Upper lobe of left lung (tissue), 6 donors: ENCODE measurements around the gene RETSAT. TPM values are rescaled to one million over a fixed set of nuclear protein-coding genes. Genes with fewer than 3 reads are reported as not detected.

Source experiments
- ATAC-seq, 2 donors: fragments of 200-7000 bp; cut with Tn5 transposase; one replicate each; pipeline ENCODE4 v1.9.1; 2022; ENCODE audit warnings: mild to moderate bottlenecking in 2 of 2, moderate library complexity in 2 of 2; ENCODE audit not compliant: low FRiP score in 2 of 2
- DNase-seq, 2 donors: peaks; one replicate each; pipeline ENCODE4 v3.0.0-alpha.2; 2019 to 2020
- H3K27ac ChIP-seq, 4 donors: fragments of 200-600 bp; sonication (generic); one replicate each; pipeline ENCODE4 v1.5.1; 2016 to 2019
- H3K27me3 ChIP-seq, 4 donors: fragments of 200-600 bp; sonication (generic); one replicate each; pipeline ENCODE4 v1.5.1; 2017 to 2019
- H3K36me3 ChIP-seq, 4 donors: fragments of 200-600 bp; sonication (generic); one replicate each; pipeline ENCODE4 v1.5.1; 2016 to 2019
- H3K4me1 ChIP-seq, 4 donors: fragments of 200-600 bp; sonication (generic); one replicate each; pipeline ENCODE4 v1.5.1; 2018 to 2019
- H3K4me3 ChIP-seq, 4 donors: fragments of 200-600 bp; sonication (generic); one replicate each; pipeline ENCODE4 v1.5.1; 2017 to 2019; ENCODE audit warnings: mild to moderate bottlenecking in 2 of 4, moderate library complexity in 1 of 4
- H3K9me3 ChIP-seq, 4 donors: fragments of 200-600 bp; sonication (generic); one replicate each; pipeline ENCODE4 v1.5.1; 2018 to 2019
- EP300 ChIP-seq, 4 donors: sonication (generic); formaldehyde crosslinking; IDR thresholded peaks; one replicate each; pipeline ENCODE4 v1.5.1; 2017; ENCODE audit warnings: antibody characterized with exemption in 4 of 4, control low read depth in 2 of 4
- POLR2A ChIP-seq, 4 donors: fragments of 450-650 bp; IDR thresholded peaks; one replicate each; pipeline ENCODE4 v1.5.1; 2016 to 2017; ENCODE audit warnings: antibody characterized with exemption in 4 of 4, mild to moderate bottlenecking in 2 of 4
- POLR2AphosphoS5 ChIP-seq, 2 donors: sonication (generic); formaldehyde crosslinking; IDR thresholded peaks; one replicate each; pipeline ENCODE4 v1.5.1; 2017; ENCODE audit warnings: antibody characterized with exemption in 2 of 2
- WGBS, 2 donors: methylation state at CpG; one replicate each; pipeline ENCODE4 v1.1.5; 2017 to 2018; 5-methylcytosine and 5-hydroxymethylcytosine counted together
- total RNA-seq, 6 donors: library from RNA; depleted of rRNA in 4 of 6; stranded (reverse); fragments of >200 nt in 4 of 6; gene quantifications; one replicate each; pipeline versions ENCODE4 v1.1.0 to v1.2.1, GENCODE V29; 2016 to 2021
- TF ChIP-seq, protein P1 (sequence below), 6 experiments: fragments of 450-650 bp in 4 of 6; fragments of 200-600 bp in 2 of 6; sonication (generic) in 2 of 6; IDR thresholded peaks; one replicate each; pipeline ENCODE4 v1.5.1; 2016 to 2019; ENCODE audit warnings: antibody characterized with exemption in 6 of 6
- donor health status: DM: no; HTN: no; CAD: no; lungs with moderate emphysema.
- donor health status: DM: no; HTN: yes; CAD: no; lungs with severe emphysema.

The RETSAT gene
- total RNA-seq, 6 donors from 2014 or later: 36.7 to 81.5 (median 57.9) TPM

DNA sequence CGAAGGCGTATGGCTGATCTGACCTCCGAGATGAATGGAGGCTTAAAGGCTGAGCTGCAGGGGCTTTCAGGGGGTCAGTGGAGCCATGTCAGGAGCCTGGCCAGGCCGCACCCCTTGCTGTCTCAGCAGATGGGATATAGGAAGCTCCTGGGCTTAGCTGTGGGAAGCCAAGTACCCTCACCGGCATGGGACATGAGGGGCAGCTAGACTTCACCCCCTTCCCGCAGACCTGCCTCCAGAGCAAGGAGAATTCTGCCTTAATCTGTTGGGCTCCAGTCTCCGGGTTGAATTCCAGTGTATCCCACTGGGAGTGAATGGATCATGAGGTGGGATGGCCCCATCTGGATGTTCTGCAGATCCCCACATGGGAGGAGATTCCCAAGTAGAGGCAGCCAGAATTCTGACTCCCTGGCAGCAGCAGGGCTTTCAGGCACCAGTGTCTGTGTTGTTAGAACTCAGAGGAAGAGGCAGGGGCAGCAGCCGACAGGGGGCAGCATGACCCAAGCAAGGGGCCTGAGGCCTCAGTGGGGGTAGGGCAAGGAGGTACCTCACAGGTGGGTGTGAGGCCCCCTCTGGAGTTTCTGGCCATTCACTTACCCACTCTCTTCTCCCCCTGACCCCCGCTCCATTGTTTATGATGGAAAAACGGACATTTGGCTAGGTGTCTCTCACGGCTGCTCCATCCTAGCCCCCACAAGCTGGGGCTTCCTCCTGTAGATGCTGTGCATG is 36.8 kb upstream of the RETSAT start:
- 85 to 86% methylated on average over 3 to 9 of the region's 11 CpGs for WGBS, 2 donors
- Histone ChIP-seq H3K27ac (no peak overlapping the region), H3K9me3 (no peaks in the 10 kb centered on the region), H3K36me3 (peaks cover 7 to 87% (median 64%) of the 10 kb centered on the region in 4 donors), H3K27me3 (no peaks in the 10 kb centered on the region), H3K4me3 (no peak overlapping the region), H3K4me1 (peaks cover 0 to 3% (median under 1%) of the 10 kb centered on the region in 4 donors)
- ATAC-seq: peak; percentile 19 to 68
- DNase-seq: peak; percentile 54 to 77
- TF ChIP-seq, protein P1, sequence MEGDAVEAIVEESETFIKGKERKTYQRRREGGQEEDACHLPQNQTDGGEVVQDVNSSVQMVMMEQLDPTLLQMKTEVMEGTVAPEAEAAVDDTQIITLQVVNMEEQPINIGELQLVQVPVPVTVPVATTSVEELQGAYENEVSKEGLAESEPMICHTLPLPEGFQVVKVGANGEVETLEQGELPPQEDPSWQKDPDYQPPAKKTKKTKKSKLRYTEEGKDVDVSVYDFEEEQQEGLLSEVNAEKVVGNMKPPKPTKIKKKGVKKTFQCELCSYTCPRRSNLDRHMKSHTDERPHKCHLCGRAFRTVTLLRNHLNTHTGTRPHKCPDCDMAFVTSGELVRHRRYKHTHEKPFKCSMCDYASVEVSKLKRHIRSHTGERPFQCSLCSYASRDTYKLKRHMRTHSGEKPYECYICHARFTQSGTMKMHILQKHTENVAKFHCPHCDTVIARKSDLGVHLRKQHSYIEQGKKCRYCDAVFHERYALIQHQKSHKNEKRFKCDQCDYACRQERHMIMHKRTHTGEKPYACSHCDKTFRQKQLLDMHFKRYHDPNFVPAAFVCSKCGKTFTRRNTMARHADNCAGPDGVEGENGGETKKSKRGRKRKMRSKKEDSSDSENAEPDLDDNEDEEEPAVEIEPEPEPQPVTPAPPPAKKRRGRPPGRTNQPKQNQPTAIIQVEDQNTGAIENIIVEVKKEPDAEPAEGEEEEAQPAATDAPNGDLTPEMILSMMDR (IDR thresholded peaks at IDR 0.05): peak in 5 of 6 experiments; percentile 43 to 59 (median 52)
- no peak for TF ChIP-seq POLR2A (IDR thresholded peaks at IDR 0.05)

DNA sequence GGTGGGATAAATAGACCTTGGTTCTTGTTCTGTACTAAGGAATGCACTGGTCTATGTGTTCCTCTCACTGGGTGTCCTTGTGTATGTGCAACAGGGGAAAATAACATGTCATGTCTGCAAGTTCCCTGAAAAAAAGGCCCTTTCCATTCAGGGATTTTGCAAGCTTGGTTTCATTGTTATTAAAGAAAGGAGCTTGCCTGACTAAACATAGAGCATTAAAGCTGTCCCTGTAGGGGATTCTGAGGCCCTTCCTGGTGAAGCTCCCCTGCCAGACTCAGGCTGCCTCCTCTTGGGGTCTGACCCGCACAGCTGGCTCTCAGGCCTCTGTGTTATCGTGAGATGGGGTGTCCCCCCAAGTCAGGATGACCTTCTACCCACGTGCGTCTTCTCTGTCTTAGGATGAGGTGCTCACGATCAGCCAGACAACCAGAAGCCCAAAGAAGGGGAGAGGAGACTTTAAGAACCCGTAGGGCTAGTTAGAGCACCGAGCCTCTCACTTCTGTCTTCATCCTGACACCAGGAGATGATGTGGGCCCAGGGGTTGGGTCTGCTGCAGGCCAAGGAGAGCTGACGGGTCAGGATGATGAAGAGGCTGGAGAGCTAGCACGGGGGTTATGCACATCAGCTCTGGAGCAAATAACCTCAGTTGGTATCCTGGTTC is 34.7 kb upstream of the RETSAT start:
- 89 to 92% methylated on average over 9 of the region's 9 CpGs for WGBS, 2 donors
- peaks cover 0 to 3% (median 0%) of the 10 kb centered on the region in 4 donors for H3K4me1 ChIP-seq
- H3K27ac ChIP-seq: no peak overlapping the region
- H3K27me3 ChIP-seq: no peaks in the 10 kb centered on the region
- no peaks in the 10 kb centered on the region for H3K9me3 ChIP-seq
- ATAC-seq: no peak
- DNase-seq: no peak
- no peak for TF ChIP-seq POLR2A (IDR thresholded peaks at IDR 0.05)
- no peak for TF ChIP-seq EP300 (IDR thresholded peaks at IDR 0.05)
- no peak for TF ChIP-seq POLR2AphosphoS5 (IDR thresholded peaks at IDR 0.05)
- TF ChIP-seq, protein P1 (IDR thresholded peaks at IDR 0.05): no peak
- H3K36me3 ChIP-seq: peaks cover 10 to 87% (median 60%) of the 10 kb centered on the region in 4 donors
- no peak overlapping the region for H3K4me3 ChIP-seq

DNA sequence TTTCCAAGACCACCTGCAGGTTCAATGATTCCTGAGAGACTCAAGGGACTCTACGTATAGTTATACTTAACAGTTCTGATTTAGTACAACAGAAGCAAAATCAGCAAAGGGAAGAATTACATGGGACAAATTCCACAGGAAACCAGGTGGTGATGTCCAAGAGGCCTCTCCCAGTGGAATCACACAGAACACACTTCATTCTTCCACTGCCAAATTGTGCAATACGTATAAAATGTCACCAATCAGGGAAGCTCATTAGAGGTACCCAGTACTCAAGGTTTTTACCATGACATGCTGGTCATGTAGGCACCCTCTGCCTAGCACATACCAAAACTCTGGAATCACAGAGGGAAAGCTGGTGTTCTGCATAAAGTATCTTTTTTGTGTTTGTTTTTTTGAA is 33.4 kb upstream of the RETSAT start:
- TF ChIP-seq EP300 (IDR thresholded peaks at IDR 0.05): no peak
- TF ChIP-seq POLR2AphosphoS5 (IDR thresholded peaks at IDR 0.05): no peak
- no peak for TF ChIP-seq POLR2A (IDR thresholded peaks at IDR 0.05)
- TF ChIP-seq, protein P1 (IDR thresholded peaks at IDR 0.05): no peak
- 89 to 90% methylated on average over 2 of the region's 2 CpGs for WGBS, 2 donors
- ATAC-seq: no peak
- H3K4me3 ChIP-seq: no peak overlapping the region
- H3K27ac ChIP-seq: no peak overlapping the region
- no peaks in the 10 kb centered on the region for H3K9me3 ChIP-seq
- no peaks in the 10 kb centered on the region for H3K27me3 ChIP-seq
- H3K36me3 ChIP-seq: peaks cover 10 to 82% (median 58%) of the 10 kb centered on the region in 4 donors
- peaks cover 0 to 2% (median 0%) of the 10 kb centered on the region in 4 donors for H3K4me1 ChIP-seq
- no peak for DNase-seq

DNA sequence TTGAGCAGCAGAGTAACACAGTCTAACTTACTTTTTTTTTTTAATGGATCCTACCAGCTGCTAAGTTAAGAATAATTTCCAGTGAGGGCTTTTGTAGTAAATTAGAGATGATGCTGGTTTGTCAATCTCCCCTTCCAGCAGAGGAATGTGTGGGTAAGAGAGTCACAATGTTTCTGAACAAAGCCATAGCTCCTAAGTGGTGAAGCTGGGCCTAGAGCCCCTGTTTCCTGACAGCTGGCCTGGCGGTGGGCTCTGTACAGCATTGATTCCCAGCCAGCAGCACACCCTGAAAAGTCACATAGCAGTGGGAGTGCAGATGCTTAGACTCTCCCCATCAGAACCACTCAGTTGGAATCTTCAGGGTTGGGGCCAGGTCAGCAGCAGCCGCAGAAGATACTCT is 31.4 kb upstream of the RETSAT start:
- Histone ChIP-seq H3K4me3 (no peak overlapping the region), H3K27me3 (no peaks in the 10 kb centered on the region), H3K36me3 (peaks cover 10 to 74% (median 44%) of the 10 kb centered on the region in 4 donors), H3K27ac (no peak overlapping the region), H3K9me3 (no peaks in the 10 kb centered on the region), H3K4me1 (no peaks in the 10 kb centered on the region)
- no peak for DNase-seq
- no peak for TF ChIP-seq POLR2A (IDR thresholded peaks at IDR 0.05)
- no peak for TF ChIP-seq POLR2AphosphoS5 (IDR thresholded peaks at IDR 0.05)
- TF ChIP-seq, protein P1 (IDR thresholded peaks at IDR 0.05): no peak
- no peak for TF ChIP-seq EP300 (IDR thresholded peaks at IDR 0.05)
- ATAC-seq: no peak
- WGBS, 2 donors: 90 to 96% methylated on average over 2 of the region's 2 CpGs
